ENCODE data around the gene ADAM11. TPM values are rescaled to one million over a fixed set of nuclear protein-coding genes. Genes with fewer than 3 reads are reported as not detected.
A peak's percentile ranks its signal among the peaks of the same experiment; 100 is the strongest.

The ADAM11 gene
- total and polyA plus RNA-seq, 2 of the 13 experiments (the other 11 are each of a cell fraction or from before 2014, with no cell fraction given): 0.38 to 0.91 TPM

DNA sequence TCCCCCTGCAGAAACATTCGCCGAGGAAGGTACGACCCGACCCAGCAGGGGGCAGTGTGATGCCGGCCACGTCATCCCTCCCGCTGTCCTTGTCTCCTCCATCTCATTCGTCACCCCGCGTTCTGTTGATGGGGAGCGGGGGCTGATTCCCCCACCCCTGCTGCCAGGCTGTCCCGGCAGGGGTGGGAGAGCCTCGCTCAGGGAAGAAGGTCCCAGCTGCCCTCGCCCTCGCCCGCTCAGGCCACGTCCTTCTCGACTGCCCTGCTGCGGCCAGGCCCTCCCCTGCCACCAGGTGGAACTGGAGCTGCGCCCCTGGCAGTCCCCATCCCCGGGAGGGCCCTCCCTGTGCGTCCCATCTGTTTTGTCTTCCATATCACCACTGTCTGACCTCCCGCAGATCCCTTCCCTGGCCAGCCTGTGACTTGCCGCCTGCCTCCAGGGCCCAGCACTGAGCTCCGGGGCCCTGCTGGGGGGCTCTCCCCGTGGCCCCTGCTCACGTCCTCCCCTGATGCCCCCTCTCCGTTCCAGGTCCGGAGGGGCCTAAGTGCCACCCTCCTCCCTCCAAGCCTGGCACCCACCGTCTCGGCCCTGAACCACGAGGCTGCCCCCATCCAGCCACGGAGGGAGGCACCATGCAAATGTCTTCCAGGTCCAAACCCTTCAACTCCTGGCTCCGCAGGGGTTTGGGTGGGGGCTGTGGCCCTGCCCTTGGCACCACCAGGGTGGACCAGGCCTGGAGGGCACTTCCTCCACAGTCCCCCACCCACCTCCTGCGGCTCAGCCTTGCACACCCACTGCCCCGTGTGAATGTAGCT is 20.6 kb downstream of the ADAM11 start (continued):
- TF ChIP-seq POLR2AphosphoS5 (IDR thresholded peaks at IDR 0.05; ENCODE audit: low read depth, low read length) (no peak), ELK4 (CRISPR knock-in tag; IDR thresholded peaks at IDR 0.05; ENCODE audit: borderline replicate concordance) (no peak), MIER2 (CRISPR knock-in tag; IDR thresholded peaks at IDR 0.05) (no peak), GATAD2A (CRISPR knock-in tag; IDR thresholded peaks at IDR 0.05) (peak; percentile 39; the same call in 1 of the 2 replicates), FOSL2 (CRISPR knock-in tag; IDR thresholded peaks at IDR 0.05) (peak; percentile 90), ZSCAN30 (CRISPR knock-in tag; IDR thresholded peaks at IDR 0.05) (no peak), ZBTB1 (CRISPR knock-in tag; IDR thresholded peaks at IDR 0.05; ENCODE audit: borderline replicate concordance) (no peak), MBD4 (IDR thresholded peaks at IDR 0.05; ENCODE audit: borderline replicate concordance, low read length) (no peak), ZNF337 (CRISPR knock-in tag; IDR thresholded peaks at IDR 0.05; ENCODE audit: borderline replicate concordance, low read depth) (no peak), ZXDC (CRISPR knock-in tag; IDR thresholded peaks at IDR 0.05) (no peak), RXRB (CRISPR knock-in tag; IDR thresholded peaks at IDR 0.05; ENCODE audit: borderline replicate concordance) (no peak), ZNF761 (CRISPR knock-in tag; conservative IDR thresholded peaks at IDR 0.05) (no peak), CHD2 (IDR thresholded peaks at IDR 0.05; ENCODE audit: low read depth, low read length) (no peak), ZKSCAN1 (IDR thresholded peaks at IDR 0.05; ENCODE audit: low read length) (no peak; the same call in 1 of the 2 replicates), ZNF335 (CRISPR knock-in tag; IDR thresholded peaks at IDR 0.05) (0 out of 2 replicates have a peak, but pooled peaks have one; percentile 68), FOXO4 (CRISPR knock-in tag; conservative IDR thresholded peaks at IDR 0.05) (no peak), ZNF333 (CRISPR knock-in tag; IDR thresholded peaks at IDR 0.05; ENCODE audit: borderline replicate concordance) (peak; percentile 88; the same call in 1 of the 2 replicates), KDM3A (CRISPR knock-in tag; IDR thresholded peaks at IDR 0.05; ENCODE audit: low read depth) (peak; percentile 71; the same call in 1 of the 2 replicates), ZNF225 (CRISPR knock-in tag; IDR thresholded peaks at IDR 0.05) (no peak)
- TF ChIP-seq, protein P1, sequence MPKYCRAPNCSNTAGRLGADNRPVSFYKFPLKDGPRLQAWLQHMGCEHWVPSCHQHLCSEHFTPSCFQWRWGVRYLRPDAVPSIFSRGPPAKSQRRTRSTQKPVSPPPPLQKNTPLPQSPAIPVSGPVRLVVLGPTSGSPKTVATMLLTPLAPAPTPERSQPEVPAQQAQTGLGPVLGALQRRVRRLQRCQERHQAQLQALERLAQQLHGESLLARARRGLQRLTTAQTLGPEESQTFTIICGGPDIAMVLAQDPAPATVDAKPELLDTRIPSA (CRISPR knock-in tag; IDR thresholded peaks at IDR 0.05; ENCODE audit: borderline replicate concordance): no peak
- TF ChIP-seq, protein P2, sequence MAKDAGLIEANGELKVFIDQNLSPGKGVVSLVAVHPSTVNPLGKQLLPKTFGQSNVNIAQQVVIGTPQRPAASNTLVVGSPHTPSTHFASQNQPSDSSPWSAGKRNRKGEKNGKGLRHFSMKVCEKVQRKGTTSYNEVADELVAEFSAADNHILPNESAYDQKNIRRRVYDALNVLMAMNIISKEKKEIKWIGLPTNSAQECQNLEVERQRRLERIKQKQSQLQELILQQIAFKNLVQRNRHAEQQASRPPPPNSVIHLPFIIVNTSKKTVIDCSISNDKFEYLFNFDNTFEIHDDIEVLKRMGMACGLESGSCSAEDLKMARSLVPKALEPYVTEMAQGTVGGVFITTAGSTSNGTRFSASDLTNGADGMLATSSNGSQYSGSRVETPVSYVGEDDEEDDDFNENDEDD (CRISPR knock-in tag; IDR thresholded peaks at IDR 0.05; ENCODE audit: borderline replicate concordance): peak; percentile 37; the same call in 1 of the 2 replicates
- TF ChIP-seq, protein P3, sequence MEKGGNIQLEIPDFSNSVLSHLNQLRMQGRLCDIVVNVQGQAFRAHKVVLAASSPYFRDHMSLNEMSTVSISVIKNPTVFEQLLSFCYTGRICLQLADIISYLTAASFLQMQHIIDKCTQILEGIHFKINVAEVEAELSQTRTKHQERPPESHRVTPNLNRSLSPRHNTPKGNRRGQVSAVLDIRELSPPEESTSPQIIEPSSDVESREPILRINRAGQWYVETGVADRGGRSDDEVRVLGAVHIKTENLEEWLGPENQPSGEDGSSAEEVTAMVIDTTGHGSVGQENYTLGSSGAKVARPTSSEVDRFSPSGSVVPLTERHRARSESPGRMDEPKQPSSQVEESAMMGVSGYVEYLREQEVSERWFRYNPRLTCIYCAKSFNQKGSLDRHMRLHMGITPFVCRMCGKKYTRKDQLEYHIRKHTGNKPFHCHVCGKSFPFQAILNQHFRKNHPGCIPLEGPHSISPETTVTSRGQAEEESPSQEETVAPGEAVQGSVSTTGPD (CRISPR knock-in tag; IDR thresholded peaks at IDR 0.05): no peak
